ENCODE measurements around the gene FHL5. TPM values are rescaled to one million over a fixed set of nuclear protein-coding genes. Genes with fewer than 3 reads are reported as not detected.

FHL5 gene
- total RNA-seq, 1 donor from 2014 or later = not detected

DNA sequence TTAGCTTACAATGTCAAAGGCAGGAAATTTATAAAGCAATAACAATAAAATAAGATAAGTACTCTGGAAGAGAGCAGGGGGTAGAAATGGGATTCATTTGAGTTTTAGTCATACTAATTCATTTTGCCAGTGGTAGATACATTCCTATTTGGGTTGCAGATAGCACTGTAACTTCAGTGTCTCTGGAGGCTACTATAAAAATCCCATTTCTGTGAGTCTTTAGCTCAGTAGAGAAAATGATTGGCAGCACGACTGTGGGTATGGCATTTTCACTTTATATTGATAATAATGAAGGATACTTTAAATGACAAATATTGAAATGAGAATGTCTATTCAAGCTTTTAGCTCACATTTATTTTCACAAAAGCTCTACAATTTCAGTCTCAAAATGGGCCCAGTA is 93.6 kb downstream of the FHL5 start:
- Mint-ChIP-seq H3K9me3 (ENCODE audit: low read depth) (peaks cover 4% of the 10 kb centered on the region), H3K4me3 (ENCODE audit: unreplicated experiment) (no peak overlapping the region), H3K4me1 (ENCODE audit: low read depth) (no peaks in the 10 kb centered on the region), H3K36me3 (ENCODE audit: low read depth) (no peaks in the 10 kb centered on the region), H3K27me3 (ENCODE audit: low read depth) (peaks cover 10% of the 10 kb centered on the region), H3K27ac (ENCODE audit: unreplicated experiment) (no peak overlapping the region)
- no peak for DNase-seq (ENCODE audit: low spot score)
- no peak for TF ChIP-seq CTCF (IDR thresholded peaks at IDR 0.05)

- Mint-ChIP-seq H3K36me3 (ENCODE audit: low read depth) (no peaks in the 10 kb centered on the region), H3K4me1 (ENCODE audit: low read depth) (no peaks in the 10 kb centered on the region), H3K9me3 (ENCODE audit: low read depth) (peaks cover 5% of the 10 kb centered on the region), H3K27ac (ENCODE audit: unreplicated experiment) (no peak overlapping the region), H3K27me3 (ENCODE audit: low read depth) (peaks cover 7% of the 10 kb centered on the region), H3K4me3 (ENCODE audit: unreplicated experiment) (no peak overlapping the region)
- no peak for TF ChIP-seq CTCF (IDR thresholded peaks at IDR 0.05)
- DNase-seq (ENCODE audit: low spot score) = peak; percentile 60
Observed at GRCh38 chr6:96657344-96657743, 94.4 kb downstream of the FHL5 start.

DNA sequence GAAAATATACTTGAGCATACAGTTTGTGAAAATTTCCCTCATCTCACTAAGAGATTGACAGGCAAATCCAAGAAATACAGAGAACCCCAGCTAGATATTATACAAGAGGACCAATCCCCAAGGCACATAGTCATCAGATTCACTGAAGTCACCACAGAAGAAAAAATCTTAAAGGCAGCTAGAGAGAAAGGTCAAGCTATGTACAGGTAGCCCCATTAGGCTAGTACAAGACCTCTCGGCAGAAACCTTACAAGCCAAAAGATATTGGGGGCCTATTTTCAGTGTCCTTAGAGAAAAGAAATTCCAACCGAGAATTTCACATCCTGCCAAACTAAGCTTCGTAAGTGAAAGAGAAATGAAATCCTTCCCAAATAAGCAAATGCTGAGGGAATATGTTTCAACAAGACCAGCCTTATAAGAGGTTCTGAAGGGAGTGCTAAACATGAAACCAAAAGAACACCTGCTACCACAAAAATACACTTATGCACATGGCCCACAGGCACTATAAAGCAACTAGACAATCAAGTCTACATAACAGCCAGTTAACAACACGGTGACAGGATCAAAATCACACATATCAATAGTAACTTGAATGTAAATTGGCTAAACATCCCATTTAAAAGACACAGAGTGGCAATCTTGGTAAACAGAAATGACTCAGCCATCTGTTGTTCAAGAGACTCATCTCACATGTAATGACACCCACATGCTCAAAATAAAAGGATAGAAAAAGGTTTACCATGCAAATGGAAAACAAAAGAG is 96.3 kb downstream of the FHL5 start:
- TF ChIP-seq CTCF (IDR thresholded peaks at IDR 0.05) = no peak
- Mint-ChIP-seq H3K9me3 (ENCODE audit: low read depth) (peaks cover 10% of the 10 kb centered on the region), H3K27me3 (ENCODE audit: low read depth) (peaks cover 3% of the 10 kb centered on the region)

More for the DNA sequence above, 96.3 kb downstream of the FHL5 start:
- Mint-ChIP-seq H3K4me3 (ENCODE audit: unreplicated experiment) (no peak overlapping the region), H3K4me1 (ENCODE audit: low read depth) (no peaks in the 10 kb centered on the region), H3K36me3 (ENCODE audit: low read depth) (no peaks in the 10 kb centered on the region), H3K27ac (ENCODE audit: unreplicated experiment) (no peak overlapping the region)
- no peak for DNase-seq (ENCODE audit: low spot score)

Other genes with a start within 250 kb of the FHL5 start
- gene UFL1, start 41.3 kb upstream of the FHL5 start, total RNA-seq = 24.5 to 28.2 TPM (median 25.3 TPM) in 3 replicates

All from chondrocyte (in vitro differentiated cells).